Smooth muscle cell (in vitro differentiated cells): ENCODE results near the gene HAND1. TPM values are rescaled to one million over a fixed set of nuclear protein-coding genes. Genes with fewer than 3 reads are reported as not detected.

Experiments used
- DNase-seq: peaks from one replicate; lab custom pipeline; 2025; ENCODE audit not compliant: unreplicated experiment; lab: John Stamatoyannopoulos, UW
- H2AFZ ChIP-seq: fragments of 200-600 bp; sonication (generic); 2 replicates; pipeline ENCODE4 v1.6.0; 2016; ENCODE audit warnings: antibody characterized with exemption, low read depth, mild to moderate bottlenecking
- H3F3A ChIP-seq: fragments of 200-600 bp; sonication (generic); 2 replicates; pipeline ENCODE4 v1.6.0; 2017; ENCODE audit warnings: antibody characterized with exemption, low read depth
- H3K27ac ChIP-seq: fragments of 200-600 bp; sonication (generic); 2 replicates; pipeline ENCODE4 v1.5.1; 2016; ENCODE audit warnings: low read depth, mild to moderate bottlenecking
- H3K27me3 ChIP-seq: fragments of 200-600 bp; sonication (generic); 2 replicates; pipeline ENCODE4 v1.6.1; 2016; ENCODE audit warnings: low read depth, mild to moderate bottlenecking
- H3K36me3 ChIP-seq: fragments of 200-600 bp; sonication (generic); 2 replicates; pipeline ENCODE4 v1.5.1; 2016; ENCODE audit warnings: low read depth
- H3K4me1 ChIP-seq: fragments of 200-600 bp; sonication (generic); 2 replicates; pipeline ENCODE4 v1.5.1; 2016; ENCODE audit warnings: low read depth
- H3K4me2 ChIP-seq: fragments of 200-600 bp; sonication (generic); 2 replicates; pipeline ENCODE4 v1.6.0; 2016; ENCODE audit warnings: mild to moderate bottlenecking
- H3K4me3 ChIP-seq: fragments of 200-600 bp; sonication (generic); 2 replicates; pipeline ENCODE4 v1.5.1; 2016; ENCODE audit warnings: mild to moderate bottlenecking
- H3K79me2 ChIP-seq: fragments of 200-600 bp; sonication (generic); 2 replicates; pipeline ENCODE4 v1.6.0; 2016; ENCODE audit warnings: low read depth, mild to moderate bottlenecking
- H3K9ac ChIP-seq: fragments of 200-600 bp; sonication (generic); 2 replicates; pipeline ENCODE4 v1.6.0; 2016; ENCODE audit warnings: low read depth
- H3K9me3 ChIP-seq: fragments of 200-600 bp; sonication (generic); replicated peaks from 2 replicates; pipeline ENCODE4 v1.5.1; 2016; ENCODE audit warnings: low read depth
- H4K20me1 ChIP-seq: fragments of 200-600 bp; sonication (generic); 2 replicates; pipeline ENCODE4 v1.6.0; 2016; ENCODE audit warnings: low read depth
- WGBS: methylation state at CpG from one replicate; pipeline ENCODE4 v1.1.7; 2016; ENCODE audit warnings: low lambda C conversion rate; 5-methylcytosine and 5-hydroxymethylcytosine counted together
- polyA plus RNA-seq: library from polyadenylated mRNA; unstranded; fragments of >200 nt; fragmentation: Nextera tagmentation; extraction: Ambion mirVana; gene quantifications from 2 replicates; pipeline ENCODE4 v1.2.1, GENCODE V29; 2016
- total RNA-seq: library from RNA; depleted of rRNA; stranded (reverse); fragments of >200 nt; gene quantifications from 2 replicates; pipeline ENCODE4 v1.2.3, GENCODE V29; 2014
- TF ChIP-seq, protein P1 (sequence below): fragments of 200-600 bp; sonication (generic); IDR thresholded peaks from 2 replicates; pipeline ENCODE4 v1.5.1; 2017; ENCODE audit warnings: borderline replicate concordance, mild to moderate bottlenecking, antibody characterized with exemption; ENCODE audit not compliant: insufficient read depth, poor library complexity, severe bottlenecking

Gene HAND1
- total and polyA plus RNA-seq, 2 experiments from 2014 or later: 18.2 to 36.3 TPM

DNA sequence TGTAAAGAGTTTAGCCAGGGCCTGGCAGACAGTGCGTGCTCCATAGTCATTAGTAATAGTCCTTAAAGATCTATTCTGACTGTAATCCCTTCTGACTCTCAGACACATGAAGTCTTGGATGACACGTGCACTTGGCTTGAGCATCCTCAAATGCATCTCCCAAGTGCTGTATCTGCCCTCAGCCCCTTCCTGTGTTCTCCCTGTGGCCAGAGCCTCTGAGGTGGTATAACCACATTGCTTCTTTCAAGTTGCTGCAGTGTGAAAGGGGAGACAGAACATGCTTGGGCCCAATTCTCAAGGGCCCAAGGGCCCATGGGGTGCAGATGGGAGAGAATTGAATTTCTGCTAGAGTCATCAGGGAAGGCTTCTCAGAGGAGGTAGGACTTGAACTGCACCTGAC is 30.1 kb upstream of the HAND1 start:
- Histone ChIP-seq H3F3A (no peaks in the 10 kb centered on the region), H3K4me3 (no peak overlapping the region), H3K27ac (no peak overlapping the region), H3K4me2 (no peak overlapping the region), H3K9ac (no peak overlapping the region), H3K9me3 (no peaks in the 10 kb centered on the region), H4K20me1 (no peaks in the 10 kb centered on the region), H3K4me1 (peaks cover 10% of the 10 kb centered on the region), H3K79me2 (no peaks in the 10 kb centered on the region), H2AFZ (no peak overlapping the region), H3K36me3 (no peaks in the 10 kb centered on the region), H3K27me3 (no peaks in the 10 kb centered on the region)
- 83% methylated on average over 2 of the region's 2 CpGs for WGBS
- TF ChIP-seq, protein P1, sequence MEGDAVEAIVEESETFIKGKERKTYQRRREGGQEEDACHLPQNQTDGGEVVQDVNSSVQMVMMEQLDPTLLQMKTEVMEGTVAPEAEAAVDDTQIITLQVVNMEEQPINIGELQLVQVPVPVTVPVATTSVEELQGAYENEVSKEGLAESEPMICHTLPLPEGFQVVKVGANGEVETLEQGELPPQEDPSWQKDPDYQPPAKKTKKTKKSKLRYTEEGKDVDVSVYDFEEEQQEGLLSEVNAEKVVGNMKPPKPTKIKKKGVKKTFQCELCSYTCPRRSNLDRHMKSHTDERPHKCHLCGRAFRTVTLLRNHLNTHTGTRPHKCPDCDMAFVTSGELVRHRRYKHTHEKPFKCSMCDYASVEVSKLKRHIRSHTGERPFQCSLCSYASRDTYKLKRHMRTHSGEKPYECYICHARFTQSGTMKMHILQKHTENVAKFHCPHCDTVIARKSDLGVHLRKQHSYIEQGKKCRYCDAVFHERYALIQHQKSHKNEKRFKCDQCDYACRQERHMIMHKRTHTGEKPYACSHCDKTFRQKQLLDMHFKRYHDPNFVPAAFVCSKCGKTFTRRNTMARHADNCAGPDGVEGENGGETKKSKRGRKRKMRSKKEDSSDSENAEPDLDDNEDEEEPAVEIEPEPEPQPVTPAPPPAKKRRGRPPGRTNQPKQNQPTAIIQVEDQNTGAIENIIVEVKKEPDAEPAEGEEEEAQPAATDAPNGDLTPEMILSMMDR: no peak
- DNase-seq: no peak

DNA sequence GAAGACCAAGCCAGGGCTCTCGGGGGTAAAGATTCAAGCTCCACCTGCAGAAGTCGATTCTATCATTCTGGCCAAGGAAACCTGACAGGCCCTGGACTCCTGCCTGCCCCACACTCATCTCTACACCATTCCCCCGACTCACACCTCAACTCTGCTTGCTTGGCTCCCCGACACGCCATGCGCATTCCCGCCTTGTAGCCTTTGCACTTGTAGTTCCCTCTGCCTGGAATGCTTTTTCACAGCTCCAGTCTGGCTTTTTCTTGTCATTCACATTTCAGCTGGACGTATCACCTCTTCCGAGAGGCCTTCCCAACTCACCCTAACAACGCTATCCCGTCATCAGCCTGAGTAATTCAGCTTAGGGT is 28.7 kb upstream of the HAND1 start:
- H3K79me2 ChIP-seq: no peaks in the 10 kb centered on the region
- H3K27me3 ChIP-seq: no peaks in the 10 kb centered on the region
- no peak overlapping the region for H3K4me3 ChIP-seq
- no peaks in the 10 kb centered on the region for H3K9me3 ChIP-seq
- H3F3A ChIP-seq: no peaks in the 10 kb centered on the region
- peaks cover 10% of the 10 kb centered on the region for H3K4me1 ChIP-seq
- H2AFZ ChIP-seq: no peak overlapping the region
- 81% methylated on average over 11 of the region's 11 CpGs for WGBS
- DNase-seq: no peak
- H4K20me1 ChIP-seq: no peaks in the 10 kb centered on the region
- H3K4me2 ChIP-seq: no peak overlapping the region
- TF ChIP-seq, protein P1: no peak
- no peak overlapping the region for H3K9ac ChIP-seq
- no peaks in the 10 kb centered on the region for H3K36me3 ChIP-seq
- H3K27ac ChIP-seq: no peak overlapping the region

DNA sequence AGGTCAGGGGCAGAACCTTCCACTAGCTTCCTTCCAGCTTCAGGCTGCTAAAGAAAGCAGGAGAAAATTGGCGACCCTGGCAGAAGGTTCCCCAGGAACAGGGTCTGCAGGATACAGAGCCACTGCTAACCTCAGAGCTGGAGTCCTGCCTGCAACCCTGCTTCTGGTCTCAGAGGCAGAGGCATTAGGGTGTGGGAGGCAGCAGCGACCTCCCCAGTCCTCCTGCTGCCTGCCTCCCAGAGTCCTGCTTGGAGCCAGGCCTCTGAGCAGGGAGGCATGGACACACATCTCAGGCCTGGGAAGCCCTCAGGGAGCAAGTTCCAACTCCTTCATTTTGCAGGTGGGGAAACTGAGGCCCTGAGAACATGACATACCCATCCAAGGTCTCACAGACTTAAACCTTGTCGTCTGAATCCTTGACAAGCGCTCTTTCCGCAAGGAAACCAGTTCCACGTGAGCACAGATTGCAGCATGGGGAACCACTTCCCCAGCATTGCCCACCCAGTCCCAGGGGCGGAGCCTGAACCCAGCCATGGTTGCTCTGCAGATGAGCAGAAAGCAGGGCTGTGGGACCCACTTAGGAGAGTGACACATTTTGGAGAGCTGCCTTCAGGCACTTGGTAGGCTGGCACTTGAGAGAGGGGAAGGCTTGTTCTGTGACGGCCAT is 28.2 kb upstream of the HAND1 start:
- Histone ChIP-seq H3K27me3 (no peaks in the 10 kb centered on the region), H3K9ac (no peak overlapping the region), H3K27ac (no peak overlapping the region), H3K36me3 (no peaks in the 10 kb centered on the region), H4K20me1 (no peaks in the 10 kb centered on the region), H3K4me2 (no peak overlapping the region), H3K4me3 (no peak overlapping the region), H3K4me1 (peaks cover 10% of the 10 kb centered on the region), H3K9me3 (no peaks in the 10 kb centered on the region), H2AFZ (no peak overlapping the region), H3K79me2 (no peaks in the 10 kb centered on the region), H3F3A (no peaks in the 10 kb centered on the region)
- WGBS: 91% methylated on average over 8 of the region's 8 CpGs
- TF ChIP-seq, protein P1: no peak
- no peak for DNase-seq

DNA sequence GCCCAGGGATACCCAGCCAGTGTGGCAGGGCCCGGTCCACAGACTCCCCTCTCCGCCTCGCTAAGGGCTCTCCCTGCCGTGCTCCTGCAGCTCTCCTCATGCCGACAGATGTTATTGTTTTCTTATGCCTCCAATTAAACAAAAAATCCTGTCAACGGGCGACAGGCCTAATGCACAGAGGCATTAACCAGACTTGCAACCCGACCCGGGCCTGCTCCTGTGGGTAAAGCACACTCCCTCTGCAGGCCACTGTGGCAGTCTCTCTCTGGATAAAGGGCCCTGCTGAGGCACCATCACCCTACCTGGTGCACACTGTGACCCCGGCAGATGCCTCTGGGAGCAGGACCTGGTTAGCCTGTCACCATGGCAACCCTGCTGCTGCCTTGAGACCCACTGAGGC is 27.5 kb upstream of the HAND1 start:
- Histone ChIP-seq H2AFZ (no peak overlapping the region), H3K4me3 (no peak overlapping the region), H3F3A (no peaks in the 10 kb centered on the region), H3K4me1 (peaks cover 9% of the 10 kb centered on the region), H4K20me1 (no peaks in the 10 kb centered on the region), H3K9me3 (no peaks in the 10 kb centered on the region), H3K9ac (no peak overlapping the region), H3K27ac (no peak overlapping the region), H3K36me3 (no peaks in the 10 kb centered on the region), H3K79me2 (no peaks in the 10 kb centered on the region), H3K27me3 (no peaks in the 10 kb centered on the region), H3K4me2 (no peak overlapping the region)
- TF ChIP-seq, protein P1: no peak
- WGBS: 40% methylated on average over 10 of the region's 10 CpGs
- DNase-seq: no peak
